Hypothalamus (tissue), 51 donors: Measurements from ENCODE around the gene SLAMF8.

Experiments
- DNase-seq, 51 donors: peaks; one replicate each; lab custom pipeline; 2025; lab: John Stamatoyannopoulos, UW

SLAMF8 gene

GRCh38 chr1:159868766-159869165, 42.1 kb downstream of the SLAMF8 start:
- no peak for DNase-seq

DNA sequence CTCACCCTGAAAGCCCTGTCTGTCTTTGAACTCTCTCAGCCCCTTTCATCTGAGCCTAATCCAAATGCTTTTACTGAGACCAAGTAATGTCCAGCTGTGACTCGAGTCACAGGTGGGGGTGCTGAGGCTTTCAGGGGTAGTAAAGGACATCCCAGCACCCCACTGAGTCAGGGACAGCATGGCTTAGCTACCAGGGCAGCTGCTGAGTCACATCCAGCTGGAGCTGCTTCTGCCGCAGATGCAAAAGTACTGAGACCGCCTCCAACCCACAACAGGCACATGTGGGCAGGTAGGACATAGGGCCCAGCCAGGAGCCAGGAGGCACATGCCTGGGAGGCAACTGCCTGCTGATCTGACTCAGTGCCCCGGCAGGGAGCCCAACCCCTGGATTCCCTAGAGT, 42.5 kb downstream of the SLAMF8 start:
- DNase-seq = no peak

DNA sequence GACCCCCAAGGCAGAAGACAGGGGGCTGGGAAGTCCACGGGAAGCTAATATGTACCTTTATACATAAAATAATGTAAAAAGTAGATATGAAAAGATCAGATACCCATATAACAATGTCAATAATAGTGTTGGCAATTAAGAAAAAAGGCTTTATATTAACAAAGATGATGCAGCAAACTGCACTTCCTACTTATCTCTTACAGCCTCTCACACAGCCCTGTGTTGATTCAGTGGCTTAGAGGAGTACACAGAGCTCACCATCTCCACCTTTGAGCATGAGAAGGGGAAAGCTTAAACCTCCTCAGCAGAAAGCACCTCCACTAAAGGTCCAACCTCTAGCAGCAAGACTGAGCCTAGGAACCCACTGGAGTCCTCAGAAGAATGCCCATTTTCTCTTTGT, 42.9 kb downstream of the SLAMF8 start:
- DNase-seq = no peak

DNA sequence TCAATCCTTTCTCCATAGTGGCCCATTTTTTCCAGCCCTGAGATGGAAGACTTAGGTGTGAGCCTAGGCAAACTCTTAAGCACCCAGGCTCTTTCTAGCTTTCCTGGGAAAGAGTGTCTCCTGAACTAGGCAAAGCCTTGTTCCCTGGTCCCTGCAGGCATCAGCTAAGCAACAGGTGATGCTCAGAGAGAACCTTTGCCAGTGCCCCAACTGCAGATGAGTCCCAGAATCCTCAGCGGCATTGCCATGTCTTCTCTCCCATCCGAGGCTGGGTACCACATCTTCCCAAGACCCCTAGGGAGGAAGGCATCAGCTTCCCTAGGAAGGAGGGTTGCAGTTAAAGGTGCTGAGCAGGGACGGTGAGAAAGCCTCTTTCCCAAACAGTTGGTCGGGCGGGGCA, 44.0 kb downstream of the SLAMF8 start:
- no peak for DNase-seq

- no peak for DNase-seq
These were observed 46.2 kb downstream of the SLAMF8 start for GRCh38 chr1:159872891-159873290.

- DNase-seq = no peak
These were observed 47.0 kb downstream of the SLAMF8 start for GRCh38 chr1:159873530-159874143.

DNA sequence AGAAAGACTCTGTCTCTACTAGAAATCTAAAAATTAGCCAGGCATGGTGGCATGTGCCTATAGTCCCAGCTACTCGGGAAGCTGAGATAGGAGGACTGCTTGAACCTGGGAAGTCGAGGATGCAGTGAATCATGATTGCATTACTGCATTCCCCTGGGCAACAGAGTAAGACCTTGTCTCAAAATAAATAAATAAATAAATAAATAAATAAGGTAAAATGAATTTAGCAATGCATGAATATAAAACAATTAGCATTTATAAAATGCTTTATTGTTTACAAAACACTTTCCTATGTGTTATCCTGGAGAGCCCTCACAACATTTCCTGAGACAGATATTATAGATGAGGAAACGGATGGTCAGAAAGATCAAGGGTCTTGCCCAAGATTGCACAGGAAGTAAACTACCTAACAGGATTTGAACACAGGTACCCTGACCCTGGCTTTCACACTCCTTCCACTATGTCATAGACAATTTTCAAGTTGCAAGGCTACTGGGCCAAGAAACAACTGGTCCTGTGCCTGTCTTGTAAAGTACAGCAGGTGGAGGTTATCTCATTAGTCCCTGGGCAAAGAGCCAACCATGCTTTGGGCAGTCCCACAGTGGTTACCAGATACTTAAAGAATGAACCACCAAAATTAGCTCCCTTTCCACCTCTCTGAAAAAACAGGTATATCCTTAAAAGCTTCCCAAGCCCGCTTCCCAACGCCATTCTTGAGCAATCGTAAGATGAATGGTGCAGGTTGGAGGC, 51.2 kb downstream of the SLAMF8 start:
- DNase-seq = no peak

GRCh38 chr1:159879136-159879535, 52.5 kb downstream of the SLAMF8 start:
- no peak for DNase-seq

GRCh38 chr1:159879977-159880376, 53.3 kb downstream of the SLAMF8 start:
- no peak for DNase-seq

GRCh38 chr1:159880430-159880829, 53.8 kb downstream of the SLAMF8 start:
- DNase-seq = no peak

DNA sequence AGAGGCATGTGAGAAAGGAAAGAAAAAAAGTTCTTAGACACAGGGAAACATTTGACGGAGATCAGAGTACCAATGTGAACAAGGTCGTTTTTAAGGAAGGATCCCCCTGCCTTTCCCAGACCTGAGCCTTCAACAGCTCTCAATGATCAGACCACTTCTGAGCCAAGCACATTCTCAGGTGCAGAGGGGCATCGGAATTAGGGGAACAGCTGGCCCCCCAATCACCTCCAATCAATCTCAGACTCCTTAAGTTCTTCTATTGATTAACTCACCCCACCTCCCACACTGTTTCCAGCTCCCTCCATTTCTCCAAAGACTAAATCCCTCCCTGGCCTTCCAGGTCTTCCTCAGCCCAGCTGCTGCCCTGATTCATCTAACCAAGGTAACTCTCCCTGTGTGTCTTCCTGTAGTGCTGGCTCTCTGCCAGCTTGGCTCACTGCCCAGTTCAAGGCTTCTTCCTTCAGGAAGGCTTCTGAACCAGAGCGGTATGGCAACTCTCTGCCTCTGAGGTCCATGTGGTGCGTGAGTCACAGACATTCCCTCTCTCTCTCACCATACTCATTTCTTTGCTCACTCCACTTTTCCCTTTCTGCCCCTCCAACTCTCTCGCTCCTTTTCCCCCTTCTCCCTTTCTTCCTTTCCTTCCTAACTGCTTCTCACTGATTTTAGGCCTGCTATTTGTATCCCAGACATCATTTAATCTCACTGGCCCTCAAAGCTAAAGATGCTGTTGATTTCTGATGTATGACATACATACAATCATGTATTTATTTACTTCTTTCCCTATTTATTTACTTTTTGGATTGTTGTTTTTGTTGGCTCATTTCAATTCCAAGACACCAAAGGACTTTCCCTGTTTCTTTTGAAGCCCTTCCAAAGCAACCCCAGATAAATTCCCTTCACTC, 55.2 kb downstream of the SLAMF8 start:
- peak in 13 of 51 donors; percentile 3 to 39 (median 7) for DNase-seq

DNA sequence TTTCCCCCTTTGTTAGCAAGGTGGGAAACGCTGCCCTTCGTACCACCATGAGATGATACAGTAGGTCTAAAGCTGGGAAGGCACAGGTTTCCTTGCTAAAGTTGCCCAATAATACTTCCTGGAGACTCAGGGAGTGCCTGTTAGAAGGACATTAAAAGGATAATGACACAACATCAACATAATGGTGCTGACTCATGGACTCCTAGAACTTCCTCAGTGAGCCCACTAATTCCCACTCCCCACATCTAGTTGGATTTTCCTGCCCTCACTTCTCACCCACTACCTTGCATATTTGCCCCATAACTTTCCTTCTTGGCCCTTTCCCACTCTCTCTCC, 55.8 kb downstream of the SLAMF8 start:
- DNase-seq = no peak

DNA sequence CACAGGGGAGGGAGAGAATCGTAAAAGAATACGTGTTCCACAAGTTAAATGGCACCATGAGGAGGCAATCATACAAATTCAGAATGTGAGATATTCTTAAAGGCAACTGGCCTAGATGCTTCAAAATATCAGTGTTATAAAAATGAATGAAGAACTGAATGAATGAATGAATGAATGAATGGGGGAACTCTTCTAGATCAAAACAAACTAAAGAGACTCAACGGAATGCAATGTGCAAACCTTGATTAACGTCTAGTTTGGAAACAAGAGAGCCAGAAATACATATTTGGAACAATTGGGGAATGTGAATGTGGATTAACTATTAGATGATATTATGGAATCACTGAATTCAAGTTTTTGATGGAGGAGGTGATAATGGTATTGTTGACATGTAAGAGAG, 56.5 kb downstream of the SLAMF8 start:
- no peak for DNase-seq

GRCh38 chr1:159884296-159884695, 57.6 kb downstream of the SLAMF8 start:
- no peak for DNase-seq
